ENCODE measurements around the gene HSD17B10.

The HSD17B10 gene

DNA sequence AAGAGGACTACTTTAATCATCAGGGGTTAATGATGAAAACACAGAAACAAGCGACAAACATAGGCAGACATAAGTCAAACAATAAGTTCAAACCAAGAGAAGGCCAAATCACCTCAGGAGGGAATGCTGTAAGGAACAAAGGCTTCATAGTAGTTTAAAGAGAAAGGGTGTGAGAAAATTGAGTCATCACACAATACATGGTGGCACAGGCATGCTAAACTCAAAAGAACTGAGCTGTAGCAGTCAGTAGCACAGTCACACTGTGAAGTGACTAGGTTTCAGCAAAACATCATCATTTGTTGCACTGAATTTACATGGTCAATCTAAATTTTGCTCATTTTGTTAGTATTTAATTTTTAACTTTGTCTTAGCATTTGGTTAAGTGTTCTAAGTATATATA lies 36.0 kb downstream of the HSD17B10 start:
- no peak for DNase-seq

DNA sequence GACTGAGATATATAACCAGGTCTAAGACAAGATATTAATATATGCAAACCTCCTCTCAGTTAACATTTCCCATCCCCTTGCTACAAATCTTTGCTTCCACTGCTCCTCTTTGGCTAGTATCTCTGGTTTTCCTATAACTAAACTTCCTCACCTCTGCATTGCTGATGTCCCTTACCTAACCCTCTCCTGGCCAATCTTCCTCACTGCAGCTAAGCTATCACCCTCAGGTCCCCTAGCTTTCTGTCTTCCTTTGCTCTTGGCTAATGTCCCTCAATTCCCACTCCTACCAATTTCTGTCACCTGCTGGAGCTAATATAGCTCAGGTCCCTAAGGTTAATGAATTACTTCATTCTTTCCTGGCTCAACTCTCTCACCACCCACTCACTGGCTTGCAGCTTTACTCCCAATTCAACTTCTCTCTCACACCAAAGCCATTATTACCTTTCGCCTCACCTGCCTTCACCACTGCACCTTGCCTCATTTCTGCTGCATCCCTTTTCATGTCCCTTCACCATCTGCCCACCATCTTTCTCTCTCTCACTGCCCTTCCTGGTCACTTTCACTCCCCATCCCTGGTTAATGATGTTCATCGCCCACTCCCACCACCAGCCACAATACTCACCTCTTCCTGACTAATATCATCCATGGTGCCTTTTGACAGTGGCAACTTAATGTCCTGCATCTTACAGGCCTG lies 38.4 kb downstream of the HSD17B10 start:
- H3K27ac ChIP-seq, result no peak overlapping the region
- no peak for DNase-seq
- no peak overlapping the region for H3K4me3 ChIP-seq
- TF ChIP-seq, protein P1, sequence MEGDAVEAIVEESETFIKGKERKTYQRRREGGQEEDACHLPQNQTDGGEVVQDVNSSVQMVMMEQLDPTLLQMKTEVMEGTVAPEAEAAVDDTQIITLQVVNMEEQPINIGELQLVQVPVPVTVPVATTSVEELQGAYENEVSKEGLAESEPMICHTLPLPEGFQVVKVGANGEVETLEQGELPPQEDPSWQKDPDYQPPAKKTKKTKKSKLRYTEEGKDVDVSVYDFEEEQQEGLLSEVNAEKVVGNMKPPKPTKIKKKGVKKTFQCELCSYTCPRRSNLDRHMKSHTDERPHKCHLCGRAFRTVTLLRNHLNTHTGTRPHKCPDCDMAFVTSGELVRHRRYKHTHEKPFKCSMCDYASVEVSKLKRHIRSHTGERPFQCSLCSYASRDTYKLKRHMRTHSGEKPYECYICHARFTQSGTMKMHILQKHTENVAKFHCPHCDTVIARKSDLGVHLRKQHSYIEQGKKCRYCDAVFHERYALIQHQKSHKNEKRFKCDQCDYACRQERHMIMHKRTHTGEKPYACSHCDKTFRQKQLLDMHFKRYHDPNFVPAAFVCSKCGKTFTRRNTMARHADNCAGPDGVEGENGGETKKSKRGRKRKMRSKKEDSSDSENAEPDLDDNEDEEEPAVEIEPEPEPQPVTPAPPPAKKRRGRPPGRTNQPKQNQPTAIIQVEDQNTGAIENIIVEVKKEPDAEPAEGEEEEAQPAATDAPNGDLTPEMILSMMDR (IDR thresholded peaks at IDR 0.05), result no peak
- no peaks in the 10 kb centered on the region for H3K9me3 ChIP-seq
- H3K4me1 ChIP-seq, result no peaks in the 10 kb centered on the region
- peaks cover 0 to 92% (median 47%) of the 10 kb centered on the region in 3 donors for H3K36me3 ChIP-seq
- H3K27me3 ChIP-seq, result no peaks in the 10 kb centered on the region
- intact Hi-C loops (cut with DNase I; ENCODE audit: low total_unique reads), result no loop called here

More for the DNA sequence above, 36.0 kb downstream of the HSD17B10 start:
- Histone ChIP-seq H3K27ac (no peak overlapping the region), H3K9me3 (no peaks in the 10 kb centered on the region), H3K27me3 (no peaks in the 10 kb centered on the region), H3K4me3 (no peak overlapping the region), H3K36me3 (peaks cover 0 to 84% (median 45%) of the 10 kb centered on the region in 3 donors), H3K4me1 (no peaks in the 10 kb centered on the region)
- intact Hi-C loops (cut with DNase I; ENCODE audit: low total_unique reads), result no loop called here
- TF ChIP-seq, protein P1 (IDR thresholded peaks at IDR 0.05), result no peak

DNA sequence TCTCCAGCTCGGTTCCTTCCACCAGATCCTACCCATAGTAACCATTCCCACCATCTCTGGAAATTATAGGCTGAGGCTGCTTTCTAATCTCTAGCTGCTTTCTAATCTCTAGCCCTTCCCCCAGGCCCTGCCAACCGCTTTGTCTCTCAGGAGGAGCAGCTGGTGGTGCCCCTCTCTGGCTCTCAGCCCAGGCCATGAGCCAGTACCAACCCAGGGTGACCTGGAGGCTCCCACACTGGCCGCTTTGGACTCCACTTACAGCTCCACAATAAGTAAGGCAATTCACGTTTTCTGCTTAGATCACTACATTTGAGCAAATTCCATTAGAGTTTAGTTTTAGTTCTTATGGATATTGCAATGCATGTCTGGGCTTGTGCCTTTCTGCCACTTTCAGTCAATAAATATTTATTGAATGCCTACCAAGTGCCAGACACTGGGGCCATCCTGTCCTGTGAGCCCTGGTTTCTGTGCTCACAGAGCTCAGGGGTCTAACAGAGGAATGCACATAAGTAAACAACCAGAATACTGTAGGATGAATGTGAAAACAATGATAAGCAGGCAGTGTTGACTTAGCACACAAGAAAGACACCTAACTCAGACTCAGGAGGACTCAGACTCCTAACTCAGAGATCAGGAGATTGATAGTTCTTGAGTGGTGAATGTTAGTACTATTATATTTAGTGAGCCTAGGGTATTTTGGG lies 50.6 kb downstream of the HSD17B10 start:
- no peak for DNase-seq
- intact Hi-C loops (cut with DNase I; ENCODE audit: low total_unique reads), result no loop called here
- Histone ChIP-seq H3K4me3 (no peak overlapping the region), H3K9me3 (no peaks in the 10 kb centered on the region), H3K36me3 (peaks cover 12 to 72% (median 61%) of the 10 kb centered on the region in 3 donors), H3K27ac (no peak overlapping the region), H3K27me3 (no peaks in the 10 kb centered on the region), H3K4me1 (no peaks in the 10 kb centered on the region)
- TF ChIP-seq, protein P1 (IDR thresholded peaks at IDR 0.05), result no peak
